GM21381 (cell line): Measurements from ENCODE around the gene CAPN3.

Experiments
- ATAC-seq: cut with Tn5 transposase; IDR thresholded peaks from one replicate; pipeline ENCODE4 v1.9.1; 2021; ENCODE audit warnings: mild to moderate bottlenecking, moderate library complexity; ENCODE audit not compliant: unreplicated experiment

Gene CAPN3

DNA sequence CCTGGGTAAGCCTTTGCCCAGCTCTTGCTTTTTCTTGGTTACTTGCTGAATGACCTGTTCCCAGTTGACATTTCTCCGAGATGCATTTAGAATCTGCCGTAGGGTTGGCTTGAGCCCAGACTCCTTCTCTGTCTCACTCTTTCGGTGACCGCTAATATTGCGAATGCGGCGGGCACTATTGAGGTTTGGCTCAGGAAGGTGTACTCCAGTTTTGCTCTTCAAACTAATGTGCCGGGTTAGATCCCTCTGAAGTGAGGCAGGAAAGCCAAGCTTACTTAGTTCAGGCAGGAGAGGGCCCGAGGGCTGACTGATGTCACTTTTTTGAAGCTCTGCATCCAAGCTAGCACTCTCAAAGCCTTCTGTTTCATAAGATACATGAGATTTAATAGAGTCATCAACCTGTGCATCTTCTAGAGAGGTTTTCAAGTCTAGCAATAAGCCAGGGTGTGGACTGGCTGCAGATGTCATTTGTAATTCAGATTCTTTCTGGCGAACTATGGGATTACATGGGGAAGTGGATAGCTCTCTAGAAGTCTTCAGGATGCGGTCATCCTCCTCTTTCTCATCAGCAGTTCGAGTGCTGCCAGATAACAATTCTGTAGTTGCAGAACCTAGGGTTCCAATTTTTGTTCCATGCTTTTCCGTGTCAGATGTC, 90.6 kb downstream of the CAPN3 start:
- ATAC-seq, result no peak

DNA sequence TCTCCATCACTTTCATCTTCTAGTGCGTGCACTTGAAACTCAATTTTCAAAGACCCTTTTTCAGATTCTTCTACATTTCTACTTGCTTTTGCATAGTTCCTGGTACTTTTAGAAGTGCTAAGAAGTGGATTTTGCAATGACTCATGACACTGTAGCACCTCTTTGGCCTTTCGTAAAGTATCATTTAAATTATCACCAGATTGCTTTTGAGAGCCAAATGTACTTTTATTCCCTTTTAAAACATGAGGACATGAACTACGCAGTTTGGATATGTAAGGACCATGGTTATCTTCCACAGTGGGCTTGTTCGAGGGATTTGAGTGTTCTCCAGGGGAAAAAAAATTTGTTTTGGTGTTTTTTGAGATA, 91.1 kb downstream of the CAPN3 start:
- no peak for ATAC-seq

DNA sequence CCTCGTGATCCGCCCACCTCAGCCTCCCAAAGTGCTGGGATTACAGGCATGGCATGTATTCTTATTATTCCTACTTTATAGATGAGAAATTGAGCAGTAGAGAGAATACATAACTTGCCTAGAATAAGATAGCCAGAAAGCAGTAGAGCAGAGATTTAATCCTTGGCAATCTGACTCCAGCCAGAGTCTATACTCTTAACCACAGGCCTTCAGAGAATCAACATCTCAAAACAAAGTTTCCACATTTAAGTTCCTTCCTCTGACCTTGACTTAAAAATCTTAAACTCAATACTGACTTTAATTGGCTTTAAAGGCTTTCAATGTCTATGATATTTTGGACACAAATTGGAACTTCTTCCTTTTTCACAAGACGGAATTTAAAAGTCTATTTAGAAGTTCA, 94.5 kb downstream of the CAPN3 start:
- no peak for ATAC-seq

DNA sequence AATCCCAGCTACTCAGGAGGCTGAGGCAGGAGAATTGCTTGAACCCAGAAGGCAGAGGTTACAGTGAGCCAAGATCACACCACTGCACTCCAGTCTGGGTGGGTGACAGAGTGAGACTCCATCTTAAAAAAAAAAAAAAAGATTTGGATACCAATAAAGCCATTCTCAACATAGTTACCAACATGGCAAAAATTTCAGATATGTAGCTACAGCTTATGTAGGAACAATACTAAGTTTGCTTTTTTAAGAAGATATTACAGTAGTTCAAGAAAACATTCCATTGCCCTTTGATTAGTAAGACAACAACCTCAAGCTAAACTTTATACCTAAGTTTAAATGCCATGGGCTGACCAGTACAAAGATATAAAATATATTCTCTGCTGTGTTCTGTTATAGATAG, 97.2 kb downstream of the CAPN3 start:
- no peak for ATAC-seq

DNA sequence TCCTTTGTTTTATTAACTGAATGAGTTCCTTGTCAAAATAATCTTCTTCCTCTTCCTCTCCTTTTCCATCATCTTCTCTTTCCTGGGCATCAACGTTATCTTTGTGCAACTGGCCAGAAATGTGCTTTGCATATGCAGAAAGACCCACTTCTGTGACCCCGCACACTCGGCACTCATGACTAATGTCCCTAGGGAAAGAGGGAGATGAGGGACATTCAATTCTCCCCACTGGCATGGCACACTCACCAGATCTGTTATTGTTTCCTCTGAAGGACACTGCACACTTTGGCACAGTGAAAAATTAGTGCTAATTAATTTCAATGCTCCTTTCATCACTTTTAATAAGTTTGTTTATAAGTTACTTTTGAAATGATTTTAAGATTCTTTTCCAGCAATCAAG, 97.7 kb downstream of the CAPN3 start:
- no peak for ATAC-seq

DNA sequence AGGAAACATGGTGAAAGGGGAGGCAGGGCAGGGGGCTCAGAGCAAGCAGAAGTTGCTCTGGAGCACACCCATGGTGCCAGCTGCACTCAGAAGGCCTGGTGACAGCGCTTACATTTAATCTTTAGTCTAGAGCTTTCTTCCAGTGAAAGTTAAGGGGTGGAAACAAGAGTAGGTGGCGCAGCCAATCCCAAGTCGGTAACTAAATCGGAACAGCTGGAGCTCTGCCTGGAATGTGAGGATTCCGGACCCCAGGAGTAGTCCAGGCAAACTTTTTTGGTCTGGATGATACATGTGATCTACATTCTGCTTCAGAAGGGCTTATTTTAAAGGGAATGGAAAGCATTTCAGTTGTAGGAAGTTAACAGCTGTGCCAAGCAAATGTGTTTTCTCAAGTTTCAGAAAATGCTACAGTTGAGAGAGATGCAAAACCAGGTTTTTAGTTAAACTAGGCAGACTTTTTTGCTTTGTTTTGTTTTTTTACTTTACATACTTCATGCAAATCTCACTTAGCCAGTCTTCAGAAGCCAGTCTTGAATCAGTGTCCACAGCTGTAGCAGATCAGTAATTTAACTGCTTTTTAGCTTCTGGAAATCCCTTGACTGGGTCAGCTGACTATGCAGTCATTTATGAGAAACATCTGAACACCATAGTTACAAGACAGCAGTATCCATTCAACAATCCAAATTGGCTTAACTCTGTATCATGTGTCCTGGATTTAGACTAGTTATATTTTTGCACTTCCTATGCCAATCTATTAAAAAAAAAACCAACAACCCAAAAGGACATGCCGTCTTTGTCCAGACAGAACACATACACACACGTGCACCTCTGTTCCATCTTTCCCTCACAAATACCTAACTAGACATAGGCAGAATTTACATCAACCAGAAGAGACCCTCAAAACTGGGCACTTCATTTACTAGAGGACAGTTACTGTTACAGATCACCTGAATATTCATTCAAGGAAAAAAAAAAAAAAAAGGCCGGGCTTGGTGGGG, 98.4 kb downstream of the CAPN3 start:
- no peak for ATAC-seq

DNA sequence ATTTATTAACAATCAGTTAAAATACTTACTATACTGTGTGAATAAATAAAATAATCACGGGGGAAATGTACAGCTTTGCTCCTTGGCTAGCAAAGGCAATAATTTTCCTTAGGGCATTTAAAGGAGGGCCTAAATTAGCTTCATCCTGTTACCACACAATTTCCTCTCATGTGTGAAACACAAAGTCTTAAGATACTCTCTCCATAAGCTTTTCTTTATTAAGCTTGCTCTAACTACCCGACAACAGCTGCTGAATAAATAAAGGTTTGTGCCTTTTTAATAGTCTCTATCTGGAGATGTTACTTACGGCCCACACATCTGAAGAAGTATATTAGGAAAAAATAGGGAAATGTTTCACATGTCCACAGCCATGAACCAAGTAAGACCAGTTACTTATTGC, 102.0 kb downstream of the CAPN3 start:
- ATAC-seq, result no peak
